SK-MEL-5 (cell line): Measurements from ENCODE around the gene THSD4. TPM values are rescaled to one million over a fixed set of nuclear protein-coding genes. Genes with fewer than 3 reads are reported as not detected.

Source experiments
- DNase-seq: peaks from one replicate; pipeline ENCODE4 v3.0.0-alpha.2; 2016; ENCODE audit warnings: low read depth, low spot score
- in situ Hi-C: cut with HindIII; loops from 2 replicates; pipeline ENCODE4 v1.10.0; 2016; ENCODE audit warnings: low sequenced_read_pairs, high pct_unique_total_duplicates, low pct_unique_long_range_greater_than_20kb
- total RNA-seq: library from RNA; depleted of rRNA; stranded (reverse); fragments of >200 nt; shearing (Covaris generic); gene quantifications from 2 replicates; pipeline ENCODE4 v1.2.3, GENCODE V29; 2014

Gene THSD4
- total RNA-seq, 1 experiment from 2014 or later: 0.50 TPM

DNA sequence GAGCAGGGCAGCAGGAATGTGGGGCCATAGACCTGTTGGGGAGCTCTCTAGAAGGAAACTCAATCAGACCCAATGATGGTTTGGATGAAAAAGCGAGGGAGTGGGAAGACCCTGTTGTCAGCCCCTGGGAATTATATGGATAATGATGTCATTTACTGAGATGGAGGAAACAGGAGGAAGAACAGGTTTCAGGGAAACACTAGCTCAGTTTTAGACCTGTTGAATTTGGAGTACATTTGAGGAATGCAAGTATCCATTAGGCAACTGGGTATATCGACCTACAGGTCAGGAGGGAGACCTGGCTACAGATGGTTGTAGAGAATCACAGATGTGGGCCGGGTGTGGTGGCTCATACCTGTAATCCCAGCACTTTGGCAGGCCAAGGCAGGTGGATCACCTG, 428.1 kb downstream of the THSD4 start:
- in situ Hi-C loops: no loop called here
- no peak for DNase-seq

GRCh38 chr15:71545223-71545760, 430.0 kb downstream of the THSD4 start:
- DNase-seq: no peak
- in situ Hi-C loops: no loop called here

DNA sequence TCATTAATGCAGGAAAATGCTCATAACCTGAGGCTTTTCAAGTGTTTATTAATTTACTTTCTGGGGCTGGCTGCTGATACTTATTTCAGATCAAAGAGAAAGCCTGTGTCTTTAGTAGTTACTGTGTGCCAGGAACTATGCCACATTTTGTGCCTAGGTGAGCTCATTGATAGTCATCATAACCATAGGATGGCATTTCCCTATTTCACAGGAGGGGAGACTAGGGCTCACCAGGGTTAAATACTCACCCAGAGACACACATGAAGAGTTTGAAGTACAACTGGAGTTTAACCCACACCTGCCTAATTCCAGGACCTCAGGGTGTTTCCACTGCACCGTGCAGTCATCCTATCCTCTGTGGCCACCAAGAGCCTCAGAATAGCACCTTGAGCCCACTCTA, 430.7 kb downstream of the THSD4 start:
- in situ Hi-C loops: no loop called here
- no peak for DNase-seq

- in situ Hi-C loops: no loop called here
Observed at GRCh38 chr15:71547011-71547410, 431.7 kb downstream of the THSD4 start.

GRCh38 chr15:71548401-71548807, 433.1 kb downstream of the THSD4 start:
- DNase-seq: no peak
- in situ Hi-C loops: no loop called here

More at GRCh38 chr15:71547011-71547410, 431.7 kb downstream of the THSD4 start:
- DNase-seq: no peak

GRCh38 chr15:71549091-71549490, 433.8 kb downstream of the THSD4 start:
- in situ Hi-C loops: no loop called here

DNA sequence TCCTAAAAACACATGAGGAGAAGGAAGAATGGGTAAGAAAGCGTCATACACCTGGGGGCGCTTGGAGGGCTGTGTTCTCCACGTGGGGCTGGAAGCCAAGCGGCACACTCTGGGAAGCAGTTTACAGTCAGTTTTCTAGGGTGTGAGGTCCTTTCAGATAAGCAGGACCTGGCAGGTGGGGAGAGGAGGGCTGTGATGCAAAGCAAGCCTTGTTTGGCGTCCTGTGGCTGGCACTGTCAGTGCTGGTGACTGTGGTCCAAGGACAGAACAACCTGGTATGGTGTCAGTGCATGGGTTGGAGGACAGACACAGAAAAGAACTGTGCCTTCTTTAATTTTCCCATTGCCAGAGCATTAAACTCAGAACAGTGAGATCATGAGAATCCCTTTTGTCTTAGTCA, 434.4 kb downstream of the THSD4 start:
- in situ Hi-C loops: no loop called here

More at GRCh38 chr15:71549091-71549490, 433.8 kb downstream of the THSD4 start:
- DNase-seq: no peak

DNA sequence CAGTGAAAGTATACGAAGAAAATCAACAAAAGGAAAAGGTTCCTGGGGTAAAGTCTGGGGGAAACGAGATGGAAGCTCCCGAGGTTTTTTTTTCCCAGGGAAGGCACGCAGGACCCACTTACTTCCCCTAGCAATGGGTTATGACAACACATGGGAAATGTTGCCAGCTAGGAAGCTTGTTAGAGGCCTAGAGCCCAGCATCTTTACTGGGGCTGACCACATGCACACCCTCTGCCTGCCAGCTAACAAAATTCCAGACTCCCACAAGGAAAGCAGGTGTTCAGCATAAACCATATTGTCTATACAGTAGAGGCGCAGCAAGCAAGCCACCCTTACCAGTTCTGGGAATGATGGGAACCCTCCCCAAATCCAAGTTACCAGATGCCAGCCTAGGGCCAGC, 436.3 kb downstream of the THSD4 start:
- no peak for DNase-seq
- in situ Hi-C loops: no loop called here

More for the DNA sequence above, 434.4 kb downstream of the THSD4 start:
- DNase-seq: no peak

DNA sequence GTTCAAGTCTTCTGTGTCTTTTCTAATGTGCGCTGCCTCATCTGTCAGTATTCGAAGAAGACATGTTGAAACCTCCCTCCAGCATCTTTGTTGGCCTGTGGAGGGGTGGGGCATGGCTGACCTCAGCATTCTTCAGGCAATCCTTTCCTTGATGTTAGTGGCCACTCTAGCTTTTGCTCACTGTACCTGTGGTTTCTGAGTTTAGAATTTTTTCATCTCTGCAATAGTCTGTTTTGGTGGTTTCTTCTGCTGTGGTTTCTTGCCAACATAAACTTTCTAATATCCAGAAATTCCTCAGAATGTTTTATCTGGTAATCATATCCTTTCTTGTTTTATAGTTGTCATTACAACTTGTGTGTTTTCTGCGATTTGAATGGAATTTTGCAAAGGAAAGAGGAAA, 443.8 kb downstream of the THSD4 start:
- DNase-seq: no peak
- in situ Hi-C loops: no loop called here

DNA sequence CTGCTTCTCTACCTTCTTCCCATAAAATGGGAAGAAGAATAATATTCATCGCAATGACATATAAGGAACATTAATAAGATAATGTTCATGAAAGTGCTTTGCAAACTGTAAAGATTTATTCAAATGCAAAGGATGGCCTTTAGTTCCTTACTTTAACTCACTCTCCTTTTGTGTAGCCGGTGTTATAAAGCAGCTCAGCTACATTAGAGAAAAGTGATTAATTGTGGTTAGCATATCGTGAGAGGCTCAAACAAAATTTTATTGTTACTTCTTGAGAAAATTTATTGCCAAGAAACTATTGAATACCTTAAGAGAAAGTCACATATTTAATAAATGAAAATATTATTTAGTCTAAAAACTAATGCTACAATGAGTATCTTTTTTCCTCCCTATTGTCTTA, 444.3 kb downstream of the THSD4 start:
- no peak for DNase-seq
- in situ Hi-C loops: no loop called here

DNA sequence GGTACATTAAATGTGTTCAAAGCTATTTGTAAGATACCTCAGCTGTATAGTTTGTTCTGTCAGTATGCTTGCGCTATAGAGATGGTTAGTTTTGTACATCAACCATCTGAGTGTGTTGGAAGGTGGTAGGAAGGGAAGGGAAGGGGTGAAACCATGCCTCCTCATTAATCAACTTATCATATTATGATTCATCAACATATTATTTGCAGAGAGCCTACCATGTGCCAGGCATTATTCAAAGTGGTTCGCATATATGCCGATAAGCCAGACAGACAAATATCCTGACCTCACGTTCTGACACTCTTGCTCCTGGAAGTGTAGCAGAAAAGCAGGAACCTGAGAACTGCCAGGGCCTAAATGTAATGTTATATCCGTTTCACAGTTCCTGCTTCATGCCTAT, 447.0 kb downstream of the THSD4 start:
- in situ Hi-C loops: no loop called here

GRCh38 chr15:71564217-71564616, 448.9 kb downstream of the THSD4 start:
- in situ Hi-C loops: no loop called here

More for the DNA sequence above, 447.0 kb downstream of the THSD4 start:
- DNase-seq: no peak

DNA sequence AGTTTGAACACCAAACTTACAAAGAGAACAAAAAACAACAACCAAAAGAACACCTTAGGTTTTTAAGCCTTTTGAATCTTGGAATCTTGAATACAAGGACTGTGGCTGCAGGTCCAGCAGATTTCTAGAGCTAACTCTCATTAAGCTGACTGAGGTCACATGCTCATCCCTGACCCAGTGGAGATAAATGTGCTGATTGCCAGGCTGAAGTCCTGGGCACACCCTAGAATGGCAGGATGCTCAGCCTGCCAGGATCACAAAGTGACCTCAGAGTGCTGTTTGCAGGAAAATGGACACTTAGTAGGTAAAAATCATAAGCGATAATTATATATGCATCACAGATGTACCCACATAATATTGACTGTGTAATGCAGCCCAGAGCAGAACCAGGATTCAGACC, 449.7 kb downstream of the THSD4 start:
- in situ Hi-C loops: no loop called here
- no peak for DNase-seq

More at GRCh38 chr15:71564217-71564616, 448.9 kb downstream of the THSD4 start:
- no peak for DNase-seq

DNA sequence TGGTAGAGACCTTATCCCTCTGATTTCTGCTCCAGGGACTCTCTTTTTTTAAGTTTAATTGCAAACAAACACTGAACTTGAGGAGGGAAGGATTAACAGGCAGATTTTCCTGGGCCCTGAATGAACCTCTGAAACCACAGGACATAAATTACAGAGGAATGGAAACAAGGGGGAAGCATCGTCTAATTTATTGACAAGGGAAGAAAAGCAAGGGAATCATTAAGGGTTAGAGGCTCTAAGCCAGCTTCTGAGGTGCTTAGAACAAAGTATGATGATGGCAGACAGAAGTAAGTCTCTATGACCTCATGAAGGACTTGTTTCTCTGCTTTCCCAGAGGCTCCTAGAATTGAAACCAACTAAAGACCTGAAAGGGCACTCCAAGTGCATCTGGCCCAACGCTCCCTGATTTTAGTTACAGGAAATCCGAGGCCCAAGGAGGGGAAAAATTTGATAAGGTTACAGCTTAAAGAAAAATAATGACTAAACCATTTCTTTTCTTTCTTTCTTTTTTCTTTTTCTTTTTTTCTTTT, 450.4 kb downstream of the THSD4 start:
- no peak for DNase-seq
- in situ Hi-C loops: no loop called here

GRCh38 chr15:71566226-71566625, 451.0 kb downstream of the THSD4 start:
- in situ Hi-C loops: no loop called here
- DNase-seq: no peak

DNA sequence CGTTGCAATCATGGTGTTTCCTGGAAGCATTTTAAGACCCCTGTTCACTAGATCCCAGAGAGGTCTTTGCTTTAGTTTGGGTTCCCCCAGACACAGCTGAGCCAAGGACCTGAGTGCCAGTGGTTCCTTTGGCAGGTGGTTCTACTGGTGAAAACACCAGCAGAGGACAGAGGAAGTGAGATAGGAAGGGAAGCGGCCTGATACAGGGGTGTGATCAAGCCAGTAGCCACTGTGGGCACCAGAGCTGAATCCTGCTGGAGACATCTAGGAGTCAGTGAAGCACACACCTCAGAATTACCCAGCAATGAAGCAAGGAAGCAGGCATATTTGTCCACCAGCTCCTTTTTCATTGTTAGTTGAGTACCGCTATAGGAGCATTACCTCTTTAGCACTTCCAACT, 451.9 kb downstream of the THSD4 start:
- in situ Hi-C loops: no loop called here
- DNase-seq: no peak

DNA sequence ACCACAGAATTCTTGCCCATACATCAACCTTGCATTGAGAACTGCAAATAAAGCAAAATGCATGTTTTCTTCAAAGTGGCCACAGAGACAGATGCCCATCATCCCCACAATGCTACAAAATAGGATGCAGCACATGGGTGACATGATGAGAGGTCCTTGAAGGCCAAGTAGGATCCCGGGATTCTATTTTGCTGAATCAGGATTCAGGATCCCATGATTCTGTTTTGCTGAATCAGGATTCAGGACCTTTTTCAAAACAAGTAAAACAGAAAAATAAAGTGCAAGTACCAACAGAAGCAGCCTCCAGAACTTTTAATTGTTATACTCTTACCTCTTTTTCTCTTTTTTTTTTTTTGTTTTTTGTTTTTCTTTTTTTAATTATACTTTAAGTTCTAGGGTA, 453.0 kb downstream of the THSD4 start:
- in situ Hi-C loops: no loop called here
- DNase-seq: no peak

DNA sequence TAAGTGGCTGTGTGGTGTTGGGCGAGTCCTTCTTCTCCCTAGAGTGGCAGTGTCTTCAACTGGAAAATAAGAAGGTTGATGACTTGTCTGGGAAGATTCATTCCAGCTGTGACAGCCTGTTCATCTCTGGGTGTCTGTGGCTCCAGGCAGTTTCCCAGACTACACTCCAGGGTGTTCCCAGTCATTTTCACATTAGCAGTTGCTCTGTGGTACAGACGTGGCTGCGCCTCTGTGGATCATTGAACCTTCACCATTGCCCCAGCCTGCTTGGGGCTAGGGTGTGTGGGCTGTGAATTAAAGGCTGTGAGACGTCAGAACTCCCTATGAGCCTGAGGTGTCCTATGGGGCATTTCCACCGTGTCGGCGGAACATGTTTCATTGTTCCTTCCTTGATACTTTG, 455.5 kb downstream of the THSD4 start:
- in situ Hi-C loops: no loop called here

DNA sequence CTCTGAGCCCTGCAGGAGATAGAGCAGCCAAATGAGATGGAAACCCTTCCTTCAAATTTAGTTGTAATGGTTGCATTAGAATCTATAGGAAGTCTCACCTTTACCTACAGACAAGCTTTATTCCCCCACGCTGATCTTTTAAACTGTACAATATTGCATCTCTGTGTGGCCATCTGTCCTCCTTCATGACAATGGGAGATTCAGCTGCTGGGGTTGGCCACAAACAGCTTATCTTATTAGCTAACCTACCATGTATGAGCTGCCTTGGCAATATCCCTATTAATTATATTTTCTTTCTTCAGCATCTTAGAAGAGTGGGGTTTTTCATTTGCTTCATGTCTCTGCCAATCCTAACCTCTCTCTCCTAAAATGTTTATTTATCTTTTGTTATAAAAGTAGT, 456.4 kb downstream of the THSD4 start:
- in situ Hi-C loops: no loop called here
- no peak for DNase-seq

More for the DNA sequence above, 455.5 kb downstream of the THSD4 start:
- no peak for DNase-seq
